Hematopoietic multipotent progenitor cell treated with erythropoietin and hydrocortisone succinate and interleukin-3 and kit ligand, for 6 days (in vitro differentiated cells): ENCODE data around the gene AP3M1.
"Not testable (repeated sequence)": the region's sequence is repeated elsewhere in the genome, so short reads cannot be mapped to it uniquely, and the experiment has no call there.

Experiments
- DNase-seq: peaks from one replicate; pipeline ENCODE4 v3.0.0-alpha.2; 2015

Gene AP3M1

DNA sequence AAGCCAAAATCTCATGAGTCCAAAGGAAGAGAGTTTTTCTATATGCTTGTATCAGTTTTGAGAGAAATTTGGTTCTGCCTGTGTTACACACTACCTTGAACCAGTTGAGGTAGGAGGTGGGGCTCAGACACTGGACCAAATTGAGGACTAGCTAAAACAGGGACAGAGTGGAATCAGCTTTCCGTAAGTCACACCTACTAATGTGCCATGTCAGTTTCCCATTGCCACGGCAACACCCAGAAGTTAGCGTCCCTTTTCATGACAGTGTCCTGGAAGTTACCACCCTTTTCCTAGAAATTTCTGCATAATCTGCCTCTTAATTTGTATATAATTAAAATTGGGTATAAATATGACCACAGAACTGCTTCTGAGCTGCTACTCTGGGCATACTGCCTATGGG, 9.4 kb upstream of the AP3M1 start:
- DNase-seq = no peak

DNA sequence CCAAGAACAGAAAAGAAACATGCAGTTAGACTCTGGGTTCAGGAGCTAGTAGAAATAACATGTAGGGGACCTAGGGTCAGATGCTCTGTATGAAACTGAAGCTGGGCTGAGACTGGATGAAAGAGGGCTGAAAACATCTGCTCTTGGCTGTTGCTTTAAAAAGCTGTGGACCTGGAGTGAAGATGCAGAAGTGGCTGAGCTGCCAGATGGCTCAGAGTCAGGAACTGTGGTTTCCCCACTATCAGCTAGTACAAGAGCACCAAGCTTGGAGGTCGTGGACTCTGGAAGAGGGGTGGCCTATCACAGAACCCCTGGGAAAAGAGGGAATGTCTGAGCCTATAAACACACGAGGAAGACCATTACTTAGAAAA, 6.3 kb upstream of the AP3M1 start:
- DNase-seq = peak; percentile 81

DNA sequence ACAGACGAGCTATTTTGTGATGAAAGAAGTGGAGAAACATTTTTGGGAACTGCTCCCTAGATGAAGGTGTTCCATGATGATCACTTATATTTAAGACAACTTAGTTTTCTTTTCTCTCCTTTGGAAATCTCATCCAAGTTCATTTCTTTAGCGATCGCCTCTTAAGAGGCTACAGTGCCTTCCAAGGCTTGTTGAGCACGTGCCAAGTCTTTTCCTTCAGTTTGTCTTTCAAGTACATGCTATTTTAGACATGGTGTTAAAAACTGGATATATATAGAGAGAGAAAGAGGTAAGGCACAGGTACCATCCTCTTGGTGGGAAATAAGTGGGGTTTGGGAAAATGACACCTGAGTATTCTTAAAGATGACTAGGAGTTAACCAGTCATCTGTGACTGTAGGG, 3.0 kb upstream of the AP3M1 start:
- DNase-seq = no peak

DNA sequence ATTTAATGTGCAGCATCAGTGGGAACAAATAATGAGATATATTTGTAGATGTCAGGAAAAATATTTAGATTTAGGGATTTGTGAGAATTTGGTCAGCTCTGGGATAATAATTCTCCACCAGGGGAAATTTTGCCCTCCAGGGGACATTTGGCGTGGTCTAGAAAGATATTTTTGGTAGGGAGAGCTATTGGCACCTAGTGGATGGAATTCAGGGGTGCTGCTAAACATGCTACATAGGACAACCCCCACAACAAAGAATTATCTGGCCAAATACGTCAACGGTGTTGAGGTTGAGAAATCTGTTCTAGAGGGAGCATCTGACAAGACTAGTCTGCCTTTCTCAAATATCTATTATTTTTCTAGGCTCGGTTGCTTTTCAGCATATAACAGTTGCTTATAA, 2.5 kb upstream of the AP3M1 start:
- DNase-seq = no peak

DNA sequence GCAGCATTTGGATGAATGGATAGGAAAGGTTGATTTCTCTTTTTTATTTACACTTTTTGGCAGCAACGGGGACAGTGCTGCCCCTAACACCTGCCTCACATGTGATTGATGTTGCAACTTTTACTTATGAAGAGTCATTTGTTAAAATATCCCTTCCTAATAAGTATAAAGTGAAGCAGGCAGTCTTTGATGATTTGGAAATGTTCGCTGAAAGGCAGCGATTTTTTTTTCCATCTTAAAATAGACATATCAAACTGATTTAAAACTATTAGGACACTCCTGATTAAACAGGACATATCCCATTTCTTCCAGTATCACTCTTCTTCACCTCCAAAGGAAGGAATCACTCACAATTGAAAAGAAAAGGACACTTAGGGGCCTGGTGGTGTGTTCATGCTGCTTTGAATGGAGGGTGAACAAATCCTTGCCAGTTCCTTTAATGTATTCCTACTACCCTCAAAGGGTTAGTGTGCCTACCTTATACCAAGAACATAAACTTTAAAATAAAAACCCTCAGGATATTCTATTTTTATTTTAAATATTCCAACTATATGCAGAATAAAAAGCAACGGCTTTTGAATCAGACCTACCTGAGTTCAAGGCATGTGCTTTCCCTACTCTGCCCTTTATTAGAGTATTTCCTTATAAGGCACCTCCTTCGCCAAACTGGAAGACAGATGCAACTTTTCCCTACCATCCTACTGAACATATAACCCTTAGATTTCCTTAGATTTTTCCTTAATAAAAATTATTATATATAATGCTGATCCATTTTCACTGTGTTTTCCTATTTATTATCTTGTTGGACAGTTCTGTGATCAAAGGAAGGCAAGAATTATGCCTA, 1.5 kb upstream of the AP3M1 start:
- no peak for DNase-seq

DNA sequence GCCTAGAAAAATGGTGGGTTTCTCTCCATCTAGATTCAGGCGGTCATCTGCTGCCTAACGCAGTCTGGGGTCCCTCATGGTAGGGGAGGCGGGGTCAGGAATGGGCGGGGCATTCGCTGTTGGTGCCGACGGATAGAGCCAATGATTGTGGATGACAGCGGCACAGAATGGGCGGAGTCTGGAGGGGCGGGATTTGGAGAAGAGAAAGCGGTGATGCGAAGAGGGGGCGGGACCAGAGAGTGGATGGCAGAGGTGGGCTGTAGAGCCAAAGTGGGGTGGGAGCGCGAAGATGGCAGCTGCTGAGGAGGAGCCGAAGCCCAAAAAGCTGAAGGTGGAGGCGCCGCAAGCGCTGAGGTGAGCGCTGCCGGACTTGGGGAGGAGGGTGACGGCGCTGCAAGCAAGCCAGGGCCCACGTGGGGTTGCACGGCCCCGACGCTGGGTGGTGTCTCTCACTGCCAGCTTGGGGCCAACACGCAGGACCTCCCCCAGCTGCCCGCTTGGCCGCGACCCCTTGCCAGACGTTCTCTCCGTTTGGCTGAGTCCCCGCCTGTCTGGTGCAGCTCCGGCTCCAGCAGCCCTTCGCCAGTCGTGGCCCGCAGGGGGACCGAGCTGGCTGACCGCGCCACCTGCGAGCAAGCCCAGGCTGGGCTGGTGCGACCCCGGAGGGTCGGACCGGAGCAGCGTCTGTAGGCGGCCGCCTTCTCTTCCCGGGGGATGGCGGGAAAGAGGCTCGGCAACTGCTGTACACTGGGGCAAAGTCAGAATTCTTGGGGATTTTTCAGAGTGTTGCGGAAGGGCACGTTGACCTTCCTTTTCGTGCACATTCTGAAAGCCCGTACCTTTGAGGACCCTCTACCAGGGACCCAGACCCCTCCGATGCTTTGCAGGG, 606 bp upstream of the AP3M1 start, which contains the start of gene ADK:
ADK (plus strand) TSS at position 232 of the 889 bp plus-strand sequence; CDS start at position 290, 58 bp downstream.
- peak; percentile 100 for DNase-seq

DNA sequence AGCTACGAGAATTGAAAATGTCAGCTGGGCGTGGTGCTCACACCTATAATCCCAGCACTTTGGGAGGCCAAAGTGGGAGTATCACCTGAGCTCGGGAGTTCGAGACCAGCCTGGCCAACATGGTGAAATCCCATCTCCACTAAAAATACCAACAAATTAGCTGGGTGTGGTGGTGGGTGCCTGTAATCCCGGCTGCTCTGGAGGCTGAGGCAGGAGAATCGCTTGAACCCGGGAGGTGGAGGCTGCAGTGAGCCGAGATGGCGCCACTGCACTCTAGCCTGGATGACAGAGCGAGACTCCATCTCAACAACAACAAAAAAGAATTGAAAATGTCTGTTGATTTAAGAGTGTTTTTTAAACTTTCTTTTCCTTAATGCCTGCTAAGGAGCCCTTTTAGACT, 3.6 kb downstream of the AP3M1 start:
- DNase-seq = not testable (repeated sequence)

DNA sequence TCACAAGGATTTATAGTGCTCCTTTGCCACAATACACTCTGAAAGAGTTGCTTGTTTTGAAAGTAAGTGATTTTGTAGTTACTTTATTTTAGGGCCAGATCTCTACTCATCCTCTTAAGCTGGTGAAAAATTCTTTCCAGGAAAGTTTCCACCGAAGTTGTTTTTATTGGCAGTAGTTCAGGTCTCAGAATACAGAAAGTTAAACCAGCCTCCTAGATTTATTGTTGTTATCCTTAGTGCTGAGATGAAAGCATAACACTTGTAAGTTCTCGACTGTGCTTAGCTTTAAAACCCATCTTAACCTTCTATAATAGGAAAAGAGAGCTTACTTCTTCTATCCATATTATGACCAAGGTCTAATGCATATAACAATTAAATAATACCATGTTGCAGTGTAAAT, 5.5 kb downstream of the AP3M1 start:
- DNase-seq = no peak

DNA sequence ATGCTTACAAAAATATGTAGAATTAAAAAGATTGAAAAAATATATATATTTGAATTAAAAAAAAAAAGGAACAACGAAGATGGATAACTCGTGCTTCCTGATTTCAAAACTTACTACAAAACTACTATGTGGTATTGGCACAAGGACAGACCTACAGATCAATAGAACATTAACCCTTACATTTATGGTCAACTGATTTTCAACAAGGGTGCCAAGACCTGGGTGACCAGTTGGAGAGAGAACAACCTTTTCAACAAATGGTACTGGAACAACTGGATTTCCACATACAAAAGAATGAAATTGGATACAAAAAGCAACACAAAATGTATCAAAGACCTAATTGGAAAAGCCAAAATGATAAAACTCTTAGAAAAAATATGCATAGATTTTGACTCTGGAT, 10.1 kb downstream of the AP3M1 start:
- DNase-seq = no peak

DNA sequence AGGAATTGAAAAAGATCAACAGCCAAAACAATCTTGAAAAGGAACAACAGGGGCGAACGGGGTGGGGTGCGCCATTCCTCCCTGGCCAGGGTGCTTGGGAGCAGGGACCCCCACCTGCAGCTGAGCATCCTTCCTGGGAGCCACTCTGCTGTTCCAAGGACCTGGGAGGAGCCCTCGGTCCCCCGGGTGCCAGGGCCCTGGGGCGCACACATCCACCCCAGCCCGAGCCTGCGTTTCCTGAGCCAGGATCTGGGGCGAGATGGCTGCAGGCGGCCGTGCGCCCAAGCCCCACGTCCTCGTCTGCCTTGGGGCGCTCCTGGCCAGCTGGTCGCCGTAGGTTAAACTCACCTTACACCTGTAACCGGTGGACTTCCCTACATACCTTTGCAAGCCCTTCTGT, 10.6 kb downstream of the AP3M1 start:
- no peak for DNase-seq

DNA sequence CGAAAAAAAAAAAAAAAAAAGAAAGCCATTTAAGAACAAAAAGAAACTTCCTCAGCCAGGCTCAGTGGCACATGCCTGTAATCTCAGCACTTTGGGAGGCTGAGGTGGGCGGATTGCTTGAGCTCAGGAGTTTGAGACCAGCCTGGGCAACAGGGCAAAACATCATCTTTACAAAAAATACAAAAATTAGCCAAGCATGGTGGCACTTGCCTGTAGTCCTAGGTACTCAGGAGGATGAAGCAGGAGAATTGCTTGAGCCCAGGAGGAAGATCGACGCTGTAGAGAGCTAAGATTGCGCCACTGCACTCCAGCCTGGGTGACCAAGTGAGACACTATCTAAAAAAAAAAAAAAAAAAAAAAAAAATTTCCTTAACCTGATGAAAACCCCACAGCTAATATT, 12.0 kb downstream of the AP3M1 start:
- DNase-seq = not testable (repeated sequence)

DNA sequence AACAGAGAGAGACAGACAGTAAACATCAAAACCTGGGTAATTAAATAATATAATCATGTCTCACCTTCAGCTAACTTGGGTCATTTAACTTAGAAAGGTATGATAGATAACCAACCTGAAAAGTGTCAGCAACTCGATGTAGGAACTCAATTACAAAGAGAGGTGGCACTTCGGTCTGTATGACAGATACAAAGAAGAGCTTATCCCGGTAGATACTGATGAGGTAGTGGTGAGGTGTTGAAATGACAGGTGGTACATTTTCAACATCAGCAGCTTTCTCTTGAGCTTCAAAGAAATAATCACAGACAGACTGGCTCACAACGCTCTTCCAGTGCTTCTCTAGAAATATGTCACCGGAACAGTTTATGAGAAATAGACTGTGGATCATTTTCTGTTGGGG, 12.6 kb downstream of the AP3M1 start:
- DNase-seq = no peak

DNA sequence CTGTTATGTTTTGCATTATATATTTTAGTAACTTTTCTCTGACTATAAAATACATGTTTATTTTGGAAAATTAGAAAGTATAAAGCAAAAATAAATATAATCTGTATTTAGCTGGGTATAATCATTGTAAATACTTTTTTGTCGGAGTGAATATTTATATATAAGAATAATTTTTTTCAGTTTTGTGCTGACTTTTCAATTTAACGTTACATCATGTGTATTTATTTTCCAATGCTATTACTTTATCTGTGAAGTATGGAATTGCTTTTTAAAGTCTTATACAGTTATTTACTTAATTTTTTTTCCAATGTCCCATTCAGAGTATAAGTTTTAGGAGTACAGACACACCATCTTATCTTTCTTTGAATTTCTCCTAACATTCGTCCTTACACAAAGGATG, 15.2 kb downstream of the AP3M1 start:
- no peak for DNase-seq

DNA sequence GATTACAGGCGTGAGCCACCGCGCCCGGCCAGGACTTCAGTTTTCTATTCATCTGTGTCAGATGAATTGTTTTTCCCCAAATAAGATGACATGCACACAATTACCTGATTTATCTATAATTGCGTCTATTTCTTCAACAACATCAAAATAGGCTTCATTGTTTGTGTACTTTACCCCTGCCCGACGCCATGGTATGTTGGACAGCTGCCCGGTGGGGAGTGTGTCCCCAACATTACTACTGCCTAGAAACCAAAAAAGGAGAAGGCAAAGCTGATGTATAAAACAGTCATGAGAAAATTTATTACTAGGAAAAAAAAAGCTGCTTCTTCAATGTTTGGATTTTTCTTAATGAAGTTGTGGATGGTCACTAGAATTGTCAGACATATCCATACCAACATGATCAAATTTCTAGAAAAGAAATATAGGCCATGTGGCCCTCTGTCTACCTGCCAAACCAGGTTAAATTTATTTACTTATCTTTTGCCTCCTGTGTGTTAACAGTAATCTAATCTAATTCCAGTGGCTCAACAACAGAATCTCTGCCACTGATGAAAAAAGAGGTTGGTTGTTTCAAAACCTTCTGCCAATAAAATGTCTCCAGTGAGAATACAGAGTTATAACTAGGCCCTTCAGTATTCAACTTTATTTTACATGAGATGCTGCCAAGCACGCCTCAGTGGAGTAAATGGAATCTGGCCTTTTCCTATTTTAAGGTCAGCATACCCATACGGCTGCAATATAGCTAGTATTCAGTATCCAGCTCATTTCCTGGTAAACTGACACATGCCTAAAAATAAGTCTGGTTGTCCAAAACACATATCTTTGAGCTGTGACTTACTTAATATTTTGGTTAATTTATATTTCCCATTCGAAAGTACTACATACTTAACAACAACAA, 16.5 kb downstream of the AP3M1 start:
- no peak for DNase-seq

DNA sequence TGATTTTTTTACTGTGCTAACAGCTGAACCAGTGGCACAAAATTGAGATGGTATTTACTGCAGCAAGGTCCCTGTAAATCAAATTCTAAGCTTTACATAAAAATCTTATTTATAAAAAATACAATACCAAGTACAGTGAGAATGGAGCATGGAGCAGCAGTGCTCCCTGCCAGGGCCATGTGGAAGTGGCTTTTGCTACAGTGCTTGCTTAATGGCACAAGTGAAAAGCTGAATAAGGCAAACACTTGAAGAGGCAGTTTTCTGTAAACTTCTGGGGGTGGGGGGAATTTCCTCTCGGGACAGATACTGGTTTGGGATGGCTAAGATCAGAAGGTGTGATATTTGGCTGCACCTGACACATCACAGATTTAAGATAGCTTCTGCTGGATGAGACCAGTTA, 27.5 kb downstream of the AP3M1 start:
- DNase-seq = no peak

DNA sequence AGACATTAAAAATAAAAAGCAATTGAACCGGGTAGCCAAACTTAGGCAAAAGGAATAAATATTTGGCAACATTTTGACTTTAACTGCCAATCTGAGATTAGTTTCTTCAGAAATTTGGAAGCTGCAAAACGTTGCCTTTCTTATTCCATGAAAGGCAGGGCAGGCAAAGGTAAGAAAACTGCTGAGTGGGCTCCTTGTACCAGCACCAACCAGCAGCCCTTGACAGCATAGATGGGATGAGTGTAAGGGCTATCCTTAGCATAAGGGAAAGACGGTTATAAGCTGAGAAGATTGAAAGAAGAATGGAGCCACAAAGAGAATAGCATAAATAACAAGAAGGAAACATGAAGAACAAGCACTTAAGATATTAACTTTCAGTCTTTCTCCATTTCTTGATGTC, 28.6 kb downstream of the AP3M1 start:
- no peak for DNase-seq

DNA sequence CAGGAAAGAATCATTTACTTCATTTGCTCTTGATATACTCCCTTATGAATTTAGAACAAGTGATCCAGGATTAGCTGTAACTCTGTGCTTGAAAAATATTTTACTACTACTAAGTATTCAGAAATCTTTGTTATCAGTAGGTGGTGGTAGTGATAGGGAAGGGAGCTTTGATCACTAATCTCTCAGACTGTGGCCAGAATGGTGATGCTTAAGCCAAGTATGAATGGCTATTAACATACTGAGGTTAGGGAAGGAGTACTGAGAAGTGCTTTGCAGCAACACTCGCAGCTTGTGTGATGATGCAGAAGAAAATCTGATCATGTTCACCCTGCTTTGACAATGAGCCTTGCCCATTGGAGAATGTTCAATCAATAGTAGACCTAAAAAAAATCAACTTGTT, 29.3 kb downstream of the AP3M1 start:
- no peak for DNase-seq

DNA sequence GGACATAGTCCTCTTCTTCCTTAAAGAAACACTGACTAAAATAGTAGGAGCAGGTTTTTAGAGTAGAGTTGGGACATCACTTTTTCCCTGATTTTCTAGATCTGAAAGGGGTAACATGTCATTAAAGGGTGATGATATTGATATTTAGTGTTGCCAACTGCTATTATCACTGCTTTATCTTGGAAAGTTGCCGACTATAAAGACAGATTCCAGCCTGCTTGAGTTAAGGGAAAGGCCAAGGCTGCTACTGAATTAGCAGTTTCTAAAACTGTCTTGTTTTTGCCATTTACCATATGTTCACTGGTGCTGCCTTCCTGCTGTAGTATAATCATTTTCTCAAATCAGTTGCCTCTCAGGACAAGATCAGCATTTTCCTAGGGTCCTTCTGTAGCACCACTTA, 29.7 kb downstream of the AP3M1 start:
- DNase-seq = no peak

DNA sequence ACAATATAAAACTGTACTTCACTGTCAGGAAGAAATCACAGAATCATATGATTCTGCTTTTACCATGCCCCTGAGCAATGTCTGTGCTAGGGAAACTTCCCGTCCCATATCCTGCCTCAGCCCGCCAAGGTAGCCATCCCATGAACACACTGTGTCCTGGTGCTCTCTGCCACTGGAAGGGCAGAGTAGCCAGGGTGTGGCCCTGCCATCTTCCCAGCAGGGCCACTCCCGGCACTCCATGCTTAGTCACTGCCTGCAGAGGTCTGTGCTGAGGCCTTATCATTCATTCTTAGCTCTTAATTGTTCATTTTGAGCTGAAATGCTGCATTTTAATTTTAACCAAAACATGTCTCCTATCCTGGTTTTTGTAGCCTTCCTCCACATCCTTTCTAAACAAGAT, 31.8 kb downstream of the AP3M1 start:
- DNase-seq = peak; percentile 54

DNA sequence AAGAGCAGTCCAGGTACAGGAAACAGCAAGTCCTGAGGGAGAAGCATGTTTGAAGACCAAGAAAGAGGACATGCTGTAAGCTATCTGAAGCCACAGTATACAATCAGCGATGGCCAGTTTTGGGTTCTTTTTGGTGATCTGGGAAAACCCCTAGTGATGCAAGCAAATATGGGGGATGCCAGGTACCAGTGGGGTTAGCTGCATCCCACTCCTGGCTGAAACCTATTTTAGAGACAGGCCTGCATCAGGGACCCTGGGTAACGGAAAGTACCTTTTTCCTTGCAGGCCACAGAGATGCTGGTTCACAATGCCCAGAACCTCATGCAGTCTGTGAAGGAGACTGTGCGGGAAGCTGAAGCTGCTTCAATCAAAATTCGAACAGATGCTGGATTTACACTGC, 32.9 kb downstream of the AP3M1 start:
- no peak for DNase-seq

DNA sequence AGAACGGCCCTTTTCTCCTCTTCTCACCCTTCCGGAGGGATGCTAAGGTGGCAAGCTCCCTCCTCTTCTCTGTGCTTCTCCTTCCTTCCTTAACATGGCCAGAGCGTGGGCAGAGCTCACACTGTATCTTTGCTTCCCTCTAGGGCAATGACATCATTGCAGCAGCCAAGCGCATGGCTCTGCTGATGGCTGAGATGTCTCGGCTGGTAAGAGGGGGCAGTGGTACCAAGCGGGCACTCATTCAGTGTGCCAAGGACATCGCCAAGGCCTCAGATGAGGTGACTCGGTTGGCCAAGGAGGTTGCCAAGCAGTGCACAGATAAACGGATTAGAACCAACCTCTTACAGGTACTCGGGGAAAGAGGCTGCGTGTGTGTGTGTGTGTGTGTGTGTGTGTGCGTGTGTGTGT, 36.6 kb downstream of the AP3M1 start:
- no peak for DNase-seq

DNA sequence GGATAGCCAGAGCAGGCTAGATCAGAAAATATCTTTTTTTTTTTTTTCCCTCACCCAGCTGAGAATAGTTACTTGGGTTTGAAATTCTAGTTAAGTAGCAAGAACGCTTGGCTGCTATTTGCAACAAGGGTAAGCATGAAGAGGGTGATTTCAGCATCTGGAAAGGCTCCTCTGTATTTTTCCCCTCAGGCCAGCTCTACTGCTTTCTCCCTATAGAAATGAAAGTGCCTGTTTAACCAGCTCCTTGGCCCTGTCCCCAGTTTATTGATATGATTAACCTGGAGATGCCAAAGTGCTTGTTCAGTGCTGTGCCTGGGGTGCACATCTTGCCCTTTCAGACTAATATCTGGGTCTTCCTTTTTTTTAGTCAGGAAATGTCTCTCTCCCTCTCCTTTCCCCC, 37.1 kb downstream of the AP3M1 start:
- no peak for DNase-seq

DNA sequence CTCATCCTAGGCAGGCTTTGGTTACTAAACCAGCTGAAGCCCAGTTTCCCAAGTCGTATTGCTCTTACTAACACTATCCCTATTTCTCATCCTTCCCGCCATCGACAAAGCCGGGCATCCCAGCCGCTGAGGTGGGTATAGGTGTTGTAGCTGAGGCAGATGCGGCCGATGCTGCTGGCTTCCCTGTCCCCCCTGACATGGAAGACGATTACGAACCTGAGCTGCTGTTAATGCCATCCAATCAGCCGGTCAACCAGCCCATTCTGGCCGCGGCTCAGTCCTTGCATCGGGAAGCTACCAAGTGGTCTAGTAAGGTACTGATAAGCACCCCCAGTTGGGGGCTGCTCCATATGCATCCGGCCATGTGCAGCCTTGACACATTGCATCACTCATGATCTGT, 38.8 kb downstream of the AP3M1 start:
- no peak for DNase-seq
